HEK293T (cell line): ENCODE data around the gene ARL5A.

ENCODE experiments used
- CTCF ChIA-PET: fragments of 350-600 bp; formaldehyde crosslinking; extraction: SDS; loops from one replicate; lab custom pipeline; 2021; ENCODE audit warnings: antibody characterized with exemption, inconsistent platforms; lab: Yijun Ruan, JAX
- POLR2A ChIA-PET: fragments of 350-600 bp; formaldehyde crosslinking; extraction: SDS; loops from one replicate; lab custom pipeline; 2020; ENCODE audit warnings: antibody characterized with exemption, inconsistent platforms; lab: Yijun Ruan, JAX
- DNase-seq: peaks from one replicate; pipeline ENCODE4 v3.0.0; 2012; ENCODE audit warnings: mixed read lengths; ENCODE audit errors: extremely low spot score
- ARNT ChIP-seq: fragments of 450-650 bp; IDR thresholded peaks from 2 replicates; pipeline ENCODE4 v1.6.1; 2017; ENCODE audit warnings: mild to moderate bottlenecking
- BHLHE40 ChIP-seq: fragments of 450-650 bp; IDR thresholded peaks from 2 replicates; pipeline ENCODE4 v1.6.1; 2016; ENCODE audit warnings: mild to moderate bottlenecking, moderate library complexity, borderline replicate concordance
- CTBP1 ChIP-seq: fragments of 450-650 bp; IDR thresholded peaks from 2 replicates; pipeline ENCODE4 v1.6.1; 2016; ENCODE audit warnings: borderline replicate concordance
- ELF4 ChIP-seq: fragments of 450-650 bp; IDR thresholded peaks from 2 replicates; pipeline ENCODE4 v1.6.1; 2017; ENCODE audit warnings: antibody characterized with exemption
- FOXA1 ChIP-seq: fragments of 450-650 bp; IDR thresholded peaks from 2 replicates; pipeline ENCODE4 v1.6.1; 2016; ENCODE audit warnings: mild to moderate bottlenecking
- FOXK2 ChIP-seq: fragments of 450-650 bp; IDR thresholded peaks from 2 replicates; pipeline ENCODE4 v1.6.1; 2016; ENCODE audit warnings: mild to moderate bottlenecking
- FOXM1 ChIP-seq: fragments of 450-650 bp; IDR thresholded peaks from 2 replicates; pipeline ENCODE4 v1.6.1; 2017; ENCODE audit warnings: mild to moderate bottlenecking, borderline replicate concordance
- HDGF ChIP-seq: fragments of 450-650 bp; IDR thresholded peaks from 2 replicates; pipeline ENCODE4 v1.6.1; 2017; ENCODE audit warnings: antibody characterized with exemption, borderline replicate concordance
- L3MBTL2 ChIP-seq: fragments of 450-650 bp; conservative IDR thresholded peaks from 2 replicates; pipeline ENCODE4 v1.6.1; 2016; ENCODE audit warnings: mild to moderate bottlenecking
- LEF1 ChIP-seq: fragments of 450-650 bp; IDR thresholded peaks from 2 replicates; pipeline ENCODE4 v1.6.1; 2017; ENCODE audit warnings: mild to moderate bottlenecking, borderline replicate concordance
- NFRKB ChIP-seq: fragments of 450-650 bp; IDR thresholded peaks from 2 replicates; pipeline ENCODE4 v1.6.1; 2016; ENCODE audit warnings: mild to moderate bottlenecking, moderate library complexity
- SP1 ChIP-seq: fragments of 450-650 bp; IDR thresholded peaks from 2 replicates; pipeline ENCODE4 v1.6.1; 2017
- SUZ12 ChIP-seq: fragments of 450-650 bp; IDR thresholded peaks from 2 replicates; pipeline ENCODE4 v1.6.1; 2016; ENCODE audit warnings: mild to moderate bottlenecking
- TARDBP ChIP-seq: fragments of 450-650 bp; IDR thresholded peaks from 2 replicates; pipeline ENCODE4 v1.6.1; 2016
- ZNF384 ChIP-seq: fragments of 450-650 bp; IDR thresholded peaks from 2 replicates; pipeline ENCODE4 v1.6.1; 2016
- TF ChIP-seq, protein P1 (sequence below): fragments of 450-650 bp; IDR thresholded peaks from 2 replicates; pipeline ENCODE4 v1.6.1; 2016

Gene ARL5A

DNA sequence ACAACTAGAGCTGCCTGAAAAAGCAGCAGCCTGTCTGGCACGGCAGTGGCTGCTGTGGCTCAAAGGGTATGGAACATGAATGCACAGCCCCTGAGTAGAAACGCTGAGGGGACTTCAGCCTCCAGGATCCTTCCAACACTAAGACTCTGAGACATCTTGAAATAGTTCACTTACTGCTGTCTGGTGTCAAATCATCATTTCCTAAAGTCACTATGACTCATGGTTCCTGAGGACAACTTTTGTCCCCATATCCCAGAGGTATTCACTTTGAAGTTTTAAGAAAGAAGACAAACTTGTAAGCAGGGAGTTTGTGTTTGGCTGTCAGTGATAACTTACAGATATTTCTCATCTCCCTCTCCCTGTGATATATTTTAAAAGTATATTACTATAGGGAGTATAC lies 60.7 kb downstream of the ARL5A start:
- no peak for TF ChIP-seq NFRKB
- CTCF ChIA-PET, result no interaction called here
- POLR2A ChIA-PET, result no interaction called here
- no peak for DNase-seq

DNA sequence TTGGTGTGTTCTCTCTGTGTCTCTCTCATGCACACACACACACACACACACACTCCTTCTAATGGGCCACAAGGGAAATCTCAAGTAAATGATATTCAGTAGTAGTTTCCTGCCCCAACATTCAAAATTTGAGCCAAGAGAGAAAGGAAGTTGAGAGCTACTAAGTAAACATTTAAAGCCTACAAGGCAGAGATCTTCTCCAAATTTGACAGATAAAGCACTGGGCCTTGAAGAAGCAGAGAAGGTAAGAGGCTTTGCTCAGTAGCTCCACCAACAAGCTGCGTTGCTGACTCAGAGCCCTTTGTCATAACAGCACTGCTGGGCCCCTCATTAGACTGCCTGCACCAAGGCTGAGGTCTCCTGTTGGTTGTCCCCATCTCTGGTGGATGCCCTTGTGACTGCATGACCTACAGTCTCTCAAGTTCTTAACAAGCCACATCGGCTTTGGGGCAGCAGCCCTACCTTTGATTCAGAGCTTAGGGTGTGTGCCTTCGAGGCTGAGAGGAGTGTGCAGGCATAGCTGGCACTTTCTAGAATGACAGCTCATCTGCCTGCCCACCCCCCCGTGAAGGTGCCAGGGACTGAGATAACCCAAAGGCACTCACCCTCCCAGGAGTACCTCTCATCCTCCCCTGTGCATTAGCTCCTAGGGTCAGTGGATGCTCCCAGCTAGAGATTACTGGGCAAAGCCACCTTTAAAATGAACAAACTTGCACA lies 61.6 kb downstream of the ARL5A start:
- DNase-seq, result no peak
- no peak for TF ChIP-seq LEF1
- TF ChIP-seq TARDBP, result no peak
- no peak for TF ChIP-seq L3MBTL2
- no peak for TF ChIP-seq BHLHE40
- TF ChIP-seq ELF4, result no peak
- no peak for TF ChIP-seq SP1
- TF ChIP-seq CTBP1, result no peak
- no peak for TF ChIP-seq SUZ12
- TF ChIP-seq HDGF, result no peak
- TF ChIP-seq, protein P1, sequence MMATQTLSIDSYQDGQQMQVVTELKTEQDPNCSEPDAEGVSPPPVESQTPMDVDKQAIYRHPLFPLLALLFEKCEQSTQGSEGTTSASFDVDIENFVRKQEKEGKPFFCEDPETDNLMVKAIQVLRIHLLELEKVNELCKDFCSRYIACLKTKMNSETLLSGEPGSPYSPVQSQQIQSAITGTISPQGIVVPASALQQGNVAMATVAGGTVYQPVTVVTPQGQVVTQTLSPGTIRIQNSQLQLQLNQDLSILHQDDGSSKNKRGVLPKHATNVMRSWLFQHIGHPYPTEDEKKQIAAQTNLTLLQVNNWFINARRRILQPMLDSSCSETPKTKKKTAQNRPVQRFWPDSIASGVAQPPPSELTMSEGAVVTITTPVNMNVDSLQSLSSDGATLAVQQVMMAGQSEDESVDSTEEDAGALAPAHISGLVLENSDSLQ, result no peak
- no peak for TF ChIP-seq FOXM1
- no peak for TF ChIP-seq FOXK2
- no peak for TF ChIP-seq FOXA1
- CTCF ChIA-PET, result no interaction called here
- POLR2A ChIA-PET, result no interaction called here

DNA sequence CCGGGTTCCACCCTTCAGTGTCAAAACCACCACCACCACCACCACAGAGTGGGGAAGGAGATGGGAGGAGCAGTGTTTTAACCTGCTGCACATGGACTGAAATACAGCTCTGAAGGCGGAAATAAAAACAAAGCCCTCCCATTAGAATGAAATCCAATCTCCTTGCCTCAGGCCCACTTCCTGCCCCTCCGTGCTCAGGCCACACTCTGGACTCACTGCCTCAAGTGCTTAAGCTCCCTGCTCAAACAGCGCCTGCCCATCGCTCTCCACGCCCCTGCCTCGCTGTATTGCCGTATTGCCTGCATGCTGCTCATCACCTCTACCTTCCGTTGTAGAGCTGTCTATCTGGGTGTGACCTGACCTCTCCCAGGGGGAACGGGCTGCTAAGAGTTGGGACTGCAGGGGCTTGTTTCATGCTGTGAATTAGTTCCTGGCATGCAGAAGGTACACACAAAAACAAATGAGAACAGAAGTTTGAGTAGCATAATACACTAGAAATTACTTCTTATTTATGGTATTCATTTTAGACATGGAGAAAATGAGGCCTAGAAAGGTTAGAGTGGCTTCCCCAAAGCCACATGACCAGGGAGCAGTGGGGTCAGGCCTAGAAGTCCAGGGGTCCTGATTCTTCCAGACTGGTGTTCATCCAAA lies 62.3 kb downstream of the ARL5A start:
- ChIA-PET POLR2A (interaction anchor here (0.9 kb wide), 1 partner anchor 9 kb away, joined by 3 read pairs; no protein-coding TSS in a partner anchor), CTCF (interaction anchor here (1.1 to 1.2 kb wide), 2 partner anchors 14 to 33 kb away, joined by 3 read pairs; no protein-coding TSS in a partner anchor)
- peak; percentile 47 for DNase-seq
- TF ChIP-seq BHLHE40 (no peak), HDGF (no peak), ARNT (no peak), SUZ12 (no peak), L3MBTL2 (no peak; the same call in 1 of the 2 replicates), ELF4 (no peak)
- TF ChIP-seq, protein P1, result no peak

DNA sequence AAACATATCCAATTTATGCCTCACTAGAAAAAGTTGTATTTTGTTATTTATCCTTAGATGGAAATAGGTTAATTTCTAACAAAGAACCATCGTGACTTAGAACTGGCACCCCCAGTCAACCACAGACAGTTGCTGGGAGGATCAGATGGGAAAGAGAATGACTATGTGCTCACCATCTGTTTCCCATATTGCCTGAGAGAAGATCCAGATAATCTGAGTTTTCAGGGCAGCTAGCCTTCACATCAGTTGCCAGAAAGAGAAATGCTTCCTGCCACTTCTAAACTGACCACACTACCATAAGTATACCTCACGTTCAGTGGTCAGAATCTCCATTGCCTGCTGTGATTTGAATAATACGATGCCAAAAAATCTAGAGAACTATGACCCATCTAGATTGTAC lies 65.5 kb downstream of the ARL5A start:
- ChIA-PET POLR2A (no interaction called here), CTCF (no interaction called here)
- TF ChIP-seq, protein P1, result no peak
- TF ChIP-seq ELF4 (no peak), BHLHE40 (no peak), SUZ12 (no peak), ZNF384 (no peak), TARDBP (no peak), LEF1 (no peak), SP1 (no peak), ARNT (no peak), L3MBTL2 (no peak)
- DNase-seq, result no peak

DNA sequence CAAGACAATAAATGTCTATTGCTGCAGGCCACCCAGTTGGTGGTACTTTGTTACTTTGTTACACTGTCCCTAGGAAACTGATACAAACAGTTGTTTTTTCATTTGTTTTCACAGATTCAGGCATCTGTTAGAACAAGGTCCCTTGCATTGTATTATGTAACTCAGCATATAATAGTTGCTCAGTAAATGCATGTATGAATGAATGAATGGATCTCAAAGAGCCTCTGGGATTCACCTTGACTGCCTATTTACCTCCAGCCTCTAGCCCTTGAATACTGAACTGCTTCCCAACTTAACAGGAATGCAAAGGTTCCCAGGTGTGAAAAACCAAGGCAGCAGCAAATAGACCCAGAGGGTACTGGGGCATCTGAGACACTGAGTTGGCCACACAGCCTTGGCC lies 66.5 kb downstream of the ARL5A start:
- no peak for DNase-seq
- ChIA-PET CTCF (no interaction called here), POLR2A (no interaction called here)
- TF ChIP-seq ELF4 (no peak), L3MBTL2 (no peak), ARNT (no peak), FOXK2 (no peak), NFRKB (no peak), CTBP1 (no peak), TARDBP (no peak)

DNA sequence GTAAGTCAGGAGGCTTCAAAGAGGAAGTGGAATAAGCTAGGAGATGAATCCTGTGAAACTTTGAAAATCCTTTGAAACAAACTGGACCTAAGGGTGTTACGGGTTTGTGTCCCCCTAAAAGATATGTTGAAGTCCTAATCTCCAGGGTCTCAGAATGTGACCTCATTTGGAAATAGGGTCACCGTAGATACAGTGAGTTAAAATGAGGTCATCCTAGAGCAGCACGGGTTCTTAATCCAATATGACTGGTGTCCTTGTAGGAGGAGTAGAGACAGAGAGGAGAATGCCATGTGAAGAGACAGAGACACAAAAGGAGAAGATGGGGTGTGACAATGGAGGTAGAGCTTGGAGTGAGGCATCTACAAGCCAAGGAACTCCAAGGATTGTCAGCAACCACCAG lies 67.0 kb downstream of the ARL5A start:
- CTCF ChIA-PET, result no interaction called here
- no peak for DNase-seq
- TF ChIP-seq, protein P1, result no peak
- TF ChIP-seq FOXK2 (no peak), CTBP1 (no peak)
- POLR2A ChIA-PET, result no interaction called here
